Measurements from ENCODE around the gene PPIA. TPM values are rescaled to one million over a fixed set of nuclear protein-coding genes. Genes with fewer than 3 reads are reported as not detected.
A peak's percentile ranks its signal among the peaks of the same experiment; 100 is the strongest.
"Not testable (repeated sequence)": the region's sequence is repeated elsewhere in the genome, so short reads cannot be mapped to it uniquely, and the experiment has no call there.

Gene PPIA
- total RNA-seq, 2 experiments from 2014 or later, result 2,824 to 2,882 TPM

- peaks cover 4% of the 10 kb centered on the region for H3K36me3 Mint-ChIP-seq (ENCODE audit: low read depth)
- no peak overlapping the region for H3K4me3 Mint-ChIP-seq
- CTCF ChIA-PET, result interaction anchor here (1.2 kb wide), 1 partner anchor 65 kb away, joined by 3 read pairs; no protein-coding TSS in a partner anchor
- ATAC-seq, result peak; percentile 27
- intact Hi-C loops (cut with micrococcal nuclease), result no loop called here
- H3K27ac Mint-ChIP-seq, result no peak overlapping the region
- POLR2A ChIA-PET, result interaction anchor here (0.6 to 1.2 kb wide), 7 partner anchors 10 to 645 kb away, joined by 3 to 5 read pairs (median 3); no protein-coding TSS in a partner anchor
- no peak for TF ChIP-seq CTCF (IDR thresholded peaks at IDR 0.05)
- no peaks in the 10 kb centered on the region for H3K27me3 Mint-ChIP-seq
- no peak for DNase-seq
- no peaks in the 10 kb centered on the region for H3K9me3 Mint-ChIP-seq
- peaks cover 26% of the 10 kb centered on the region for H3K4me1 Mint-ChIP-seq (ENCODE audit: low read depth)
Measured at GRCh38 chr7:44772867-44773266, 23.6 kb upstream of the PPIA start.

DNA sequence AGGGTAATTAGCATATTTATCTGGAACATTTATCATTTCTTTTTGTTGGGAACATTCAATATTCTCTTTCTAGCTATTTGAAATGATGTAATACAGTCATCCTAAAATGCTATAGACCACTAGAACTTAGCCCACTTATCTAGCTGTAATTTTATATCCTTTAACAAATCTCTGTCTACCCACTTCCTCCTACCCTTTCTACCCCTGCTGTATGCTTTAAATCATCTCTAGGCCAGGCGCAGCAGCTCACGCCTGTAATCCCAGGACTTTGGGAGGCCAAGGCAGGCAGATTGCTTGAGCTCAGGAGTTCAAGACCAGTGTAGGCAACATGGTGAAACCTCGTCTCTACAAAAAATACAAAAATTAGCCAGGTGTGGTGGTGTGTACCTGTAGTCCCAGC lies 22.0 kb upstream of the PPIA start:
- H3K9me3 Mint-ChIP-seq; intact Hi-C loops (cut with micrococcal nuclease); ATAC-seq; H3K4me3 Mint-ChIP-seq; H3K27ac Mint-ChIP-seq; DNase-seq; H3K36me3 Mint-ChIP-seq (ENCODE audit: low read depth); H3K27me3 Mint-ChIP-seq: not testable (repeated sequence)
- ChIA-PET POLR2A (interaction anchor here (0.7 to 1.3 kb wide), 3 partner anchors 24 to 1178 kb away, joined by 3 to 4 read pairs (median 4); no protein-coding TSS in a partner anchor), CTCF (interaction anchor here (1.2 kb wide), 2 partner anchors 15 to 362 kb away, joined by 3 to 4 read pairs; no protein-coding TSS in a partner anchor)
- H3K4me1 Mint-ChIP-seq (ENCODE audit: low read depth), result peaks cover 13% of the 10 kb centered on the region

GRCh38 chr7:44775383-44776107 lies 20.9 kb upstream of the PPIA start:
- DNase-seq, result no peak
- no peaks in the 10 kb centered on the region for H3K27me3 Mint-ChIP-seq
- TF ChIP-seq CTCF (IDR thresholded peaks at IDR 0.05), result no peak
- H3K9me3 Mint-ChIP-seq, result no peaks in the 10 kb centered on the region
- H3K27ac Mint-ChIP-seq, result no peak overlapping the region
- CTCF ChIA-PET, result no interaction called here
- H3K4me1 Mint-ChIP-seq (ENCODE audit: low read depth), result peaks cover 4% of the 10 kb centered on the region
- H3K36me3 Mint-ChIP-seq (ENCODE audit: low read depth), result no peaks in the 10 kb centered on the region
- POLR2A ChIA-PET, result no interaction called here
- no peak overlapping the region for H3K4me3 Mint-ChIP-seq
- intact Hi-C loops (cut with micrococcal nuclease), result no loop called here
- no peak for ATAC-seq

GRCh38 chr7:44776211-44776610 lies 20.3 kb upstream of the PPIA start:
- no peak for ATAC-seq
- intact Hi-C loops (cut with micrococcal nuclease), result no loop called here
- Mint-ChIP-seq H3K4me3 (no peak overlapping the region), H3K27ac (no peak overlapping the region), H3K27me3 (no peaks in the 10 kb centered on the region), H3K36me3 (ENCODE audit: low read depth) (no peaks in the 10 kb centered on the region), H3K4me1 (ENCODE audit: low read depth) (peaks cover 4% of the 10 kb centered on the region), H3K9me3 (no peaks in the 10 kb centered on the region)
- TF ChIP-seq CTCF (IDR thresholded peaks at IDR 0.05), result no peak
- CTCF ChIA-PET, result no interaction called here
- DNase-seq, result no peak
- POLR2A ChIA-PET, result no interaction called here

DNA sequence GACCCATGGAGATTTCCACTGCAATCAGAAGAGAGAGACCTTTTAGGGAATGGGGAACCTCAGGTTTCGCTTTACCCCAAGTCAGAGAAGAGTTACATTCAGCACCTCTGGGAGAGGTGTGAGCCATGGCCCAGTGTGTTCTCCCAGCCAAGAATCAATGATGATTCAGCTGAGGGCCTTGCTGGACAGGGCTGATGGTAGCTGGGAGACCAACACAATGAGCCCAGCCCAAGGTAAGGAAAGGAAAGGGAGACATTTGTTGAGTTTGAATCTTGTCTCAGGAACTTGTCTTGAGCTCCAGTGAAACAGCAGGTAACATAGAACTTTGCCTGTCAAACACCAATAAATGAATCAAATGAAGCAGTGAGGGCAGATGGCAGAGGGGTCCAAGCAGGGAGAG lies 14.0 kb upstream of the PPIA start:
- Mint-ChIP-seq H3K9me3 (peaks cover 6% of the 10 kb centered on the region), H3K36me3 (ENCODE audit: low read depth) (no peaks in the 10 kb centered on the region), H3K27me3 (no peaks in the 10 kb centered on the region), H3K27ac (no peak overlapping the region), H3K4me1 (ENCODE audit: low read depth) (no peaks in the 10 kb centered on the region), H3K4me3 (no peak overlapping the region)
- POLR2A ChIA-PET, result no interaction called here
- CTCF ChIA-PET, result no interaction called here
- intact Hi-C loops (cut with micrococcal nuclease), result no loop called here
- no peak for DNase-seq
- TF ChIP-seq CTCF (IDR thresholded peaks at IDR 0.05), result no peak
- ATAC-seq, result no peak
